GM10266 (cell line): Measurements from ENCODE around the gene PNPO.

Source experiments
- DNase-seq: peaks from one replicate; pipeline ENCODE4 v3.0.0; 2012; ENCODE audit errors: extremely low spot score
- TF ChIP-seq, protein P1 (sequence below): IDR thresholded peaks from 2 replicates; pipeline ENCODE4 v1.5.1; 2012; ENCODE audit warnings: mild to moderate bottlenecking, low read depth; ENCODE audit not compliant: control insufficient read depth, insufficient read depth; ENCODE audit errors: missing control alignments

The PNPO gene

DNA sequence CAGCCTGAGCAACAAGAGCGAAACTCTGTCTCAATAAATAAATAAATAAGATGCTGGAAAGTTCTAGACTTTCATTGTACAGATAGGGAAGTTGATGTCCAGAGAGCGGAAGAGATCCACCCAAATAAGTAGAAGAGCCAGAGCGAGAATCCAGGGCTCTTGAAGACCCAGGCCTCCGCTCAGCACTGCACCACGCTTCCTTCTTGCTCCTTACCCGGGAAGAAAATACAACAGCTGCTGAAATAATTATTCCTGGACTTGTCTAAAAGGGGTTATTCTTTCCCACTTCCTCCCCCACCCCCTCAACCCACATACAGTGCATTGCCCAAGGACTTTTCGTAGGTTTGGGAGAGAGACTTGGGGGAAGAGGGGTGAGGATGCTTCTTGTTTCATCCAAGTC lies 56.2 kb downstream of the PNPO start:
- no peak for DNase-seq
- TF ChIP-seq, protein P1, sequence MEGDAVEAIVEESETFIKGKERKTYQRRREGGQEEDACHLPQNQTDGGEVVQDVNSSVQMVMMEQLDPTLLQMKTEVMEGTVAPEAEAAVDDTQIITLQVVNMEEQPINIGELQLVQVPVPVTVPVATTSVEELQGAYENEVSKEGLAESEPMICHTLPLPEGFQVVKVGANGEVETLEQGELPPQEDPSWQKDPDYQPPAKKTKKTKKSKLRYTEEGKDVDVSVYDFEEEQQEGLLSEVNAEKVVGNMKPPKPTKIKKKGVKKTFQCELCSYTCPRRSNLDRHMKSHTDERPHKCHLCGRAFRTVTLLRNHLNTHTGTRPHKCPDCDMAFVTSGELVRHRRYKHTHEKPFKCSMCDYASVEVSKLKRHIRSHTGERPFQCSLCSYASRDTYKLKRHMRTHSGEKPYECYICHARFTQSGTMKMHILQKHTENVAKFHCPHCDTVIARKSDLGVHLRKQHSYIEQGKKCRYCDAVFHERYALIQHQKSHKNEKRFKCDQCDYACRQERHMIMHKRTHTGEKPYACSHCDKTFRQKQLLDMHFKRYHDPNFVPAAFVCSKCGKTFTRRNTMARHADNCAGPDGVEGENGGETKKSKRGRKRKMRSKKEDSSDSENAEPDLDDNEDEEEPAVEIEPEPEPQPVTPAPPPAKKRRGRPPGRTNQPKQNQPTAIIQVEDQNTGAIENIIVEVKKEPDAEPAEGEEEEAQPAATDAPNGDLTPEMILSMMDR = no peak

DNA sequence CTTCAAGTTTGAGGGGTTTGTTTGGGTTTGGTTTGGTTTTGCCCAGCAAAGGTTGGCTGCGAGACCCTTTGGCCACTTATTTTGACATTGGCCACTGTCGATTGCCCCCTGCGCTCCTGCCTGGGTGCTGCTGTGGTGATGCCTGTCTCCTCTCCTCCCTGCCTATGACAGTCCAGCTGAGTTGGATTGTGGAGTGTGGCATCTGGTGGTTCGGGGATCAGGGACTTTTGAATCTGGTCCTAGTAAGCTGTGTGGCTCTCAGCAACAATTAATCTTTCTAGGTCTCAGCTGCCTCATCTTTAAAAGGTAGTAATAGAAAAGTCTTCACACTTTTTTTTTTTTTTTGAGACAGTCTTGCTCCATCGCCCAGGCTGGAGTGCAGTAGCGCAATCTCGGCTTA lies 56.7 kb downstream of the PNPO start:
- no peak for DNase-seq
- TF ChIP-seq, protein P1 = no peak
